Hippocampal formation (tissue), 2 donors: ENCODE results near the gene MST1.

Experiments used
- DNase-seq, 2 donors: peaks; one replicate each; lab custom pipeline; 2025; lab: John Stamatoyannopoulos, UW

MST1 gene

GRCh38 chr3:49656541-49657112 is 32.6 kb downstream of the MST1 start:
- no peak for DNase-seq

DNA sequence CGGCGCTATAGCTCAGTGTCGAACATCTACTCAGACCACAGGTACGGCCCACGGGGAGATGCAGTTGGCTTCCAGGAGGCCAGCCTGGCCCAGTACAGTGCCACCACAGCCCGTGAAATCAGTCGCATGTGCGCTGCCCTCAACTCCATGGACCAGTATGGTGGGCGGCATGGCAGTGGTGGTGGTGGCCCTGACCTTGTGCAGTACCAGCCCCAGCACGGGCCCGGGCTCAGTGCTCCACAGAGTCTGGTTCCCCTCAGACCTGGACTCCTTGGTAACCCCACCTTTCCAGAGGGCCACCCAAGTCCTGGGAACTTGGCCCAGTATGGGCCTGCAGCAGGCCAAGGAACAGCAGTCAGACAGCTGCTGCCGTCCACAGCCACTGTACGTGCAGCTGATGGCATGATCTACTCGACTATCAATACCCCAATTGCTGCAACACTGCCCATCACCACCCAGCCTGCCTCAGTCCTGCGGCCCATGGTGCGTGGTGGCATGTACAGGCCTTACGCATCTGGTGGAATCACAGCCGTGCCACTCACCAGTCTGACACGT is 33.5 kb downstream of the MST1 start:
- DNase-seq: no peak

GRCh38 chr3:49654955-49655556 is 34.2 kb downstream of the MST1 start:
- no peak for DNase-seq

GRCh38 chr3:49654176-49654825 is 35.0 kb downstream of the MST1 start:
- DNase-seq: no peak

- DNase-seq: no peak
Measured at GRCh38 chr3:49653621-49654020, 35.7 kb downstream of the MST1 start.

GRCh38 chr3:49652903-49653415 is 36.3 kb downstream of the MST1 start:
- no peak for DNase-seq

DNA sequence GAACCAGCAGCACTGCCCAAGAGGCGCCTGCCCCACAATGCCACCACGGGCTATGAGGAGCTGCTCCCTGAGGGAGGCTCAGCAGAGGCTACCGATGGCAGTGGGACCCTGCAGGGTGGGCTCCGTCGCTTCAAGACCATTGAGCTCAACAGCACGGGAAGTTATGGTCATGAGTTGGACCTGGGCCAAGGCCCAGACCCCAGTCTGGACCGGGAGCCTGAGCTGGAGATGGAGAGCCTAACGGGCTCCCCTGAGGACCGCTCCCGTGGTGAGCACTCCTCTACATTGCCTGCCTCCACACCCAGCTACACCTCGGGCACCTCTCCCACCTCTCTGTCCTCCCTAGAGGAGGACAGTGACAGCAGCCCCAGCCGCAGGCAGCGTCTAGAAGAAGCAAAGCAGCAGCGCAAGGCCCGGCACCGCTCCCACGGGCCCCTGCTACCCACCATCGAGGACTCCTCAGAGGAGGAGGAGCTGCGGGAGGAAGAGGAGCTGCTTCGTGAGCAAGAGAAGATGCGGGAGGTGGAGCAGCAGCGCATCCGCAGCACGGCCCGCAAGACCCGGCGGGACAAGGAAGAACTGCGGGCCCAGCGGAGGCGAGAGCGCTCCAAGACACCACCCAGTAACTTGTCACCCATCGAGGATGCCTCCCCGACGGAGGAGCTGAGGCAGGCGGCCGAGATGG is 36.9 kb downstream of the MST1 start:
- no peak for DNase-seq

GRCh38 chr3:49650637-49651036 is 38.6 kb downstream of the MST1 start:
- no peak for DNase-seq

DNA sequence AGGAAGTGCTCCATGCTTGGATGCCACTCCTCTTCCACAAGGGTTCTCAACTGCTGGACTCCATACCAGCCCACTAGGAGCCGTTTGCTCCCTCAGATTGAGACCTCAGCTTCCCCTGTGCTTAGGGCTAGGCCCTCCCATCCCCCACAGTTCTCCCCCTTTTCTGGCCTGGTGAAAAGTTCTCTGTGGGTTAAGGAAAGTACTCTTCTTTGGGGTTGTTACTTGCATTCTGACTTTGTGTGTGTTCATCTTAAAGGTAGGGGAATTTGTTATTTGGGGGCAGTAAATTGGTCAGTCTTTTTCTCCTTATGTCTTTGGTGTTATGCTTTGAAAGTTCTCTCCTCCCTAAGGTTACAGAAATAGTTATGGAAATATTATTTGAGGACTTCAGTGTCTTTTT is 39.1 kb downstream of the MST1 start:
- DNase-seq: no peak

DNA sequence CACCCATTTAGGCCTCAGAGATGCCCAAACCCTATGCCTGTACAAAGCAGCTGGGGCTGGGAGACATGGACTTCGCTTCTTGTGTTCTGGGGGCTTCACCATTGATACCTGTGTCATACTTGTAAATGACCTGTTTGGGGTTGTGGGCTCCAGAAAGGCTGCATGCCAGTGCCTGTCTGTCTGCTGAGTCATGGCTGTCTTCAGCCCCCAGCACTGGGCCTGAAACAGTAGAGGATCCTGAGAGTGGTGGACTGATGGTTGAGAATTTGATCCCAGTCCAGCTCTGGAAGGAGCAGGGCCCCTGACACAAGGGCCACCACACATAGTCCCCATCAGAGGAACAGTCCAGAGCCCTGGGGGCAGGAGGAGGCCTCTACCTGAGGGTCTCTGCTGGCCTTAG is 39.7 kb downstream of the MST1 start:
- no peak for DNase-seq

DNA sequence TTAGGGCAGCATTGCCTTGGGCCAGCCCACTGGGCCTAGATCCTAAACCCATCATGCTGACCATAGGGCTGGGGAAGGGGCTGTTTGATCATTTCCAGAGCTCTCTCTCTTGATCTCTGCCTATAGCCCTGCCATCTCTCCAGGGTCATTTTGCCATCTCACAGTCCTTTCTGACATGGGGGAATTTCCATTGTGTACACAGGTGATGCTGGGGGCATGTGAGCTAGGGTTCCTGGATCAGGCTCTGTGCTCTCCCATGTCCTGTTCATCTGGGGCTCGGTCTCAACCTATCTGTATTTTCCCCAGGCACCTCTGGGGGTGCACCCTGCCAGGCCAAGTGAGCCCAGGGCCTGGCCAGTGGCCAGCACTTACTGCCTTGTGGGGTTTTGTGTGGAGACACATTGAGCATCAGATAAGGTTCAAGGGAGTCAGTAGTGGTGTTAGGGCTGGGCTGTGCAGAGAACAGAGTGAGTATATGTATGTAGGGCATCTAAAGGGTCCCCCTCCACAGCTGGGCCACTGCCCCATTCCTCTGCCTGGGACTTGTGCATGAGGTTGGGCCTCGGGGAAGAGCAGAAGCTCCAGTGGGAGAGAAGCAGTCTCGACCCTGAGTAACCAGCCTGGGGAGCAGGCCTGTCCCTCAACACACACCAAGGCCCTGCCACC is 40.8 kb downstream of the MST1 start:
- DNase-seq: no peak

DNA sequence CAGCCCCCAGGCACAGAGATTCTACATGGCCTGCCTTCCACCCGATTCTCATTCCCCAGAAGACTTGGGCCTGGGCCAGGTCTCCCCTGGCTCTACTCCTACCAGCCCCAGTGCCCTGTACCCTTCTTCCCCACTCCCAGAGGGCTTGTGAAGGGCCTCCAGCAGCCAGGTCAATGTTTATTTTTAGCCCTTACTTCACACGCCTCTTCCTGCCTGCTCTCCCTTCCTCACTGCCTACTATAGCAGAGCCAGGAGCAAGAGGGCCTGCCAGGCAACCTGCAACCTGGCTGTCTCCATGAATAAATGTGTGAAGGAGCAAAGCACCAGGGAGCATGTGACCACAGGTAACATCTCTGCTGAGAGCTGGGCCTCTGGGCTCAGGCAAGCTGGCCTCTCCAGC is 41.5 kb downstream of the MST1 start:
- DNase-seq: no peak

- DNase-seq: no peak
Measured at GRCh38 chr3:49646236-49646635, 43.0 kb downstream of the MST1 start.

DNA sequence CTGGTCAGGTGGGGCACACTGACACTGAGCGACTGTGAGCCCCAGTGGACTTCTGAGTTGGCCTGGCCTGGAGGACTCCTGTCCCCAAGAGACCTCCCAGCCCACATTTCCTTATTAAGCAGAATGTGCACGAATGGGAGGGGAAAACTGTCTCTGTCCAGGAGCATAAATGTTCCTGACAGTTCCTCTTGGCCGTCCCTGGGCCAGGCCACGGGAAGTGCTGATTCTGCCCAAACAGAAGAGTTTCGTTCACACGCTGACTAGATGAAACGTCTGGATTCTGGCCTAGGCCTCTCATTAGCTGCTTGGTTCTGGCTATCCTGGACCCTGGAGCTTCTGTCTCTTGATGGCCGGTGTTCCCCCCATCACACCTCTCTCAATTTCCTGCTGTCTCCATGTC is 44.6 kb downstream of the MST1 start:
- DNase-seq: no peak

GRCh38 chr3:49642708-49643145 is 46.5 kb downstream of the MST1 start:
- DNase-seq: no peak

DNA sequence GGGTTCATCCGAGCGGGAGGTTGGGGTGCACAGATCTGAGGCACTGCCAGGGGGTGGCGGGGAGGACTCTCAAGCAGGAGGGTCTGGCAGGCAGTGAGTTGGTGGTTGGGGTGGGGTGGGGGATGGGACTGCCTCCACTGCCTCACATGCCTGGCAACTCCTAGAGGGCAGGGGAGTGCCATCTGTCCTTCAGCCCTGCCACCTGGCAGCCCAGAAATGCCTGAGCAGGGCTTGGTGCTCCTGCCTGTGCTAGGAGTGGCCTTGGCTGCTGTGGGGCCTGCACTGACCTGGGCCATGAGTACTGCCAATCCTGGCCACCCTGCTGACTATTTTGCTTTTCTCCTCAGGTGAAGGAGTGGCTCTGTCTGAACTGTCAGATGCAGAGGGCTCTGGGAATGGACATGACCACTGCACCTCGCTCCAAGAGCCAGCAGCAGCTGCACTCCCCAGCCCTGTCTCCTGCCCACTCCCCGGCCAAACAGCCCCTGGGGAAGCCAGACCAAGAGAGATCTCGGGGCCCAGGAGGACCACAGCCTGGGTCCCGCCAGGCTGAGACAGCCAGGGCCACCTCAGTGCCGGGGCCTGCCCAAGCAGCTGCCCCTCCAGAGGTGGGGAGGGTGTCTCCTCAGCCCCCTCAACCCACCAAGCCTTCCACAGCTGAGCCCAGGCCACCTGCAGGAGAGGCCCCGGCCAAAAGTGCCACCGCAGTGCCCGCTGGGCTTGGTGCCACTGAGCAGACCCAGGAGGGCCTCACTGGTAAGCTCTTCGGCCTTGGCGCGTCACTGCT is 47.2 kb downstream of the MST1 start:
- DNase-seq: no peak

DNA sequence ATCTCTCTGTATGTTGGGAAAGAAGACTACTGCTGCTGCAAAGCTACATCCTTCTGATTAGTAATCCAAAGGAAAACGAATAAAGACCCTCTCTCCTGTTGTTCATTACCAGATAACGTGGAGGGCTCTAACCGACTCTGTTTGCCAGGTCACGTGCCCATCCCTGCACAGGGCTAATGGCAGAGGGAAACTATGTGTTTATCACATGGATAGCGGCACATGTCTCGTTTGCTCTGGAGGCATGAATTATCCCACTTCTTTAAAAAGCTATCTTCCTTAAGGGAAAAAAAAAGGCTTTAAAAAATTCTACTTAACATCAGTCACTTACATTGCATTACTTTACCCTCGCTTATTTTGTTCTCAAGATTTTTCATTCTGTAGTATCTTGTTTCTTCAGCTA is 48.0 kb downstream of the MST1 start:
- no peak for DNase-seq

DNA sequence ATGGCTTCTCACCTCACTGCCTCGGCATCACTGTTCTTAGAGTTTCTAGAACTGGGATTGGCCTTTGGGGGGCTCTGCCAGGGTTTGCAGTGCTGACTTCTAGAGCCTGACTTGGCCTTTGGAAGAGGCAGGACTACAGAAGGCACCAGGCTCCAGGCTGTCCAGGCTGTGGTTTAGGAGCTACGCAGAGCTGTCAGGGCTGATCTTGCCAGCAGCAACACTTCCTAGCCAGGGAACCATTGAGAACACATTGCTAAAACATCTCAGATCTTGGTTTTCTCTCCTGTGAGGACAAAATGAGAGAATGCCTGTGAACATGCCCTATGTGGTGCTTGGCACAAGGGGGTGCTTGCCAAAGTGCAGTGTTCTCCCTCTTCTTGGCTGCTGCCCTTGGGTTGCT is 49.7 kb downstream of the MST1 start:
- no peak for DNase-seq

- peak in 1 of 2 donors; percentile 37 for DNase-seq
Measured at GRCh38 chr3:49638445-49638844, 50.8 kb downstream of the MST1 start.

GRCh38 chr3:49636883-49637609 is 52.2 kb downstream of the MST1 start:
- DNase-seq: no peak
